Liver (tissue), 9 donors: ENCODE measurements around the gene ATCAY. TPM values are rescaled to one million over a fixed set of nuclear protein-coding genes. Genes with fewer than 3 reads are reported as not detected.
A peak's percentile ranks its signal among the peaks of the same experiment; 100 is the strongest.

Experiments used
- DNase-seq: peaks from one replicate; pipeline ENCODE4 v3.0.0-alpha.2; 2017; ENCODE audit warnings: low spot score
- H3K27ac ChIP-seq, 2 donors: one replicate each; pipeline ENCODE4 v1.7.0; 2013; ENCODE audit warnings: inconsistent platforms in 2 of 2, low read length in 2 of 2, control low read depth in 1 of 2, low read depth in 1 of 2, mild to moderate bottlenecking in 1 of 2
- H3K27me3 ChIP-seq, 4 donors: one replicate each; pipeline versions ENCODE4 v1.6.1 to v1.7.0; 2013; ENCODE audit warnings: low read length in 3 of 4, inconsistent platforms in 1 of 4, mild to moderate bottlenecking in 1 of 4, moderate library complexity in 1 of 4; ENCODE audit not compliant: control insufficient read depth in 4 of 4, insufficient read depth in 4 of 4
- H3K36me3 ChIP-seq, 4 donors: one replicate each; pipeline versions ENCODE4 v1.6.1 to v1.7.0; 2013; ENCODE audit warnings: low read length in 3 of 4, mild to moderate bottlenecking in 3 of 4, low read depth in 1 of 4, moderate library complexity in 1 of 4; ENCODE audit not compliant: control insufficient read depth in 4 of 4, insufficient read depth in 3 of 4
- H3K4me1 ChIP-seq, 4 donors: one replicate each; pipeline versions ENCODE4 v1.6.1 to v1.7.0; 2013; ENCODE audit warnings: low read length in 3 of 4, mild to moderate bottlenecking in 3 of 4, moderate library complexity in 1 of 4; ENCODE audit not compliant: control insufficient read depth in 4 of 4, insufficient read depth in 4 of 4
- H3K4me3 ChIP-seq, 3 donors: one replicate each; pipeline versions ENCODE4 v1.6.1 to v1.7.0; 2013; ENCODE audit warnings: low read length in 3 of 3, control low read depth in 1 of 3, low read depth in 1 of 3, mild to moderate bottlenecking in 1 of 3
- H3K9ac ChIP-seq, 2 donors: one replicate each; pipeline ENCODE4 v1.7.0; 2013; ENCODE audit warnings: low read length in 2 of 2, mild to moderate bottlenecking in 2 of 2, moderate library complexity in 2 of 2, control low read depth in 1 of 2, low read depth in 1 of 2
- H3K9me3 ChIP-seq, 4 donors: one replicate each; pipeline versions ENCODE4 v1.6.1 to v1.7.0; 2013; ENCODE audit warnings: low read length in 3 of 4; ENCODE audit not compliant: control insufficient read depth in 4 of 4
- ATF3 ChIP-seq: IDR thresholded peaks from 2 replicates; pipeline ENCODE4 v1.6.1; 2016; ENCODE audit warnings: antibody characterized with exemption
- CTCF ChIP-seq: fragments of 150-350 bp; IDR thresholded peaks from 2 replicates; pipeline ENCODE4 v1.5.1; 2017; ENCODE audit warnings: improper control_type of control experiment, low read depth, low read length; ENCODE audit not compliant: missing input control
- EGR1 ChIP-seq, 2 donors: IDR thresholded peaks; 2 replicates each; pipeline ENCODE4 v1.6.1; 2016 to 2018; ENCODE audit warnings: antibody characterized with exemption in 2 of 2, low read depth in 2 of 2
- FOXA1 ChIP-seq: IDR thresholded peaks from 2 replicates; pipeline ENCODE4 v1.6.1; 2016; ENCODE audit warnings: antibody characterized with exemption
- FOXA2 ChIP-seq: IDR thresholded peaks from 2 replicates; pipeline ENCODE4 v1.6.1; 2016; ENCODE audit warnings: antibody characterized with exemption
- GABPA ChIP-seq, 2 donors: IDR thresholded peaks in 1 of 2; conservative IDR thresholded peaks in 1 of 2; 2 replicates each; pipeline ENCODE4 v1.6.1; 2016; ENCODE audit warnings: antibody characterized with exemption in 2 of 2, mild to moderate bottlenecking in 1 of 2, moderate library complexity in 1 of 2
- HNF4A ChIP-seq, 2 donors: conservative IDR thresholded peaks; 2 replicates each; pipeline ENCODE4 v1.6.1; 2016; ENCODE audit warnings: antibody characterized with exemption in 2 of 2, mild to moderate bottlenecking in 2 of 2
- HNF4G ChIP-seq: IDR thresholded peaks from 2 replicates; pipeline ENCODE4 v1.6.1; 2016; ENCODE audit warnings: antibody characterized with exemption
- JUND ChIP-seq, 2 donors: IDR thresholded peaks; 2 replicates each; pipeline ENCODE4 v1.6.1; 2016; ENCODE audit warnings: antibody characterized with exemption in 2 of 2
- NR2F2 ChIP-seq: IDR thresholded peaks from 2 replicates; pipeline ENCODE4 v1.6.1; 2016; ENCODE audit warnings: antibody characterized with exemption
- RAD21 ChIP-seq, 2 donors: IDR thresholded peaks; 2 replicates each; pipeline ENCODE4 v1.6.1; 2016; ENCODE audit warnings: antibody characterized with exemption in 2 of 2, mild to moderate bottlenecking in 2 of 2
- RXRA ChIP-seq, 2 donors: IDR thresholded peaks; 2 replicates each; pipeline ENCODE4 v1.6.1; 2017 to 2018; ENCODE audit warnings: antibody characterized with exemption in 2 of 2, mild to moderate bottlenecking in 1 of 2
- SP1 ChIP-seq: IDR thresholded peaks from 2 replicates; pipeline ENCODE4 v1.6.1; 2018; ENCODE audit warnings: antibody characterized with exemption, mild to moderate bottlenecking
- TAF1 ChIP-seq: conservative IDR thresholded peaks from 2 replicates; pipeline ENCODE4 v1.6.1; 2016; ENCODE audit warnings: antibody characterized with exemption, mild to moderate bottlenecking
- YY1 ChIP-seq: IDR thresholded peaks from 2 replicates; pipeline ENCODE4 v1.6.1; 2016; ENCODE audit warnings: antibody characterized with exemption, mild to moderate bottlenecking
- WGBS: extraction: QIAGEN DNeasy Blood & Tissue Kit; methylation state at CpG from one replicate; pipeline ENCODE4 v1.1.7; 2013; 5-methylcytosine and 5-hydroxymethylcytosine counted together
- polyA plus RNA-seq, 2 donors: library from polyadenylated mRNA; stranded (reverse) in 1 of 2; unstranded in 1 of 2; fragments of 200-250 nt in 1 of 2; fragments of >200 nt in 1 of 2; fragmentation: Nextera tagmentation in 1 of 2; extraction: Ambion mirVana in 1 of 2; gene quantifications; one replicate each; pipeline versions ENCODE4 v1.2.1 to v1.2.3, GENCODE V29; 2013 to 2015
- total RNA-seq, 2 donors: library from RNA; depleted of rRNA; stranded (reverse); fragments of >200 nt; gene quantifications; one replicate each; pipeline ENCODE4 v1.2.3, GENCODE V29; 2014
- TF ChIP-seq, protein P1 (sequence below): IDR thresholded peaks from 2 replicates; pipeline ENCODE4 v1.6.1; 2016; ENCODE audit warnings: antibody characterized with exemption
- TF ChIP-seq, protein P2 (sequence below): IDR thresholded peaks from 2 replicates; pipeline ENCODE4 v1.6.1; 2016; ENCODE audit warnings: antibody characterized with exemption
- TF ChIP-seq, protein P3 (sequence below): IDR thresholded peaks from 2 replicates; pipeline ENCODE4 v1.6.1; 2016; ENCODE audit warnings: antibody characterized with exemption, mild to moderate bottlenecking
- donor health status: healthy.
- donor health status: healthy.
- donor health status: healthy.
- donor health status: healthy.
- donor health status: healthy.

The ATCAY gene
- total and polyA plus RNA-seq, 4 donors: not detected

- 64% methylated on average over 9 of the region's 9 CpGs for WGBS
- Histone ChIP-seq H3K4me3 (no peak overlapping the region), H3K27ac (peak overlapping the region; percentile 84 to 90), H3K36me3 (peaks cover 0 to 24% (median 11%) of the 10 kb centered on the region in 4 donors), H3K27me3 (no peaks in the 10 kb centered on the region), H3K9me3 (no peaks in the 10 kb centered on the region), H3K4me1 (peaks cover 4 to 25% (median 13%) of the 10 kb centered on the region in 4 donors), H3K9ac (peak overlapping the region; percentile 12 to 18)
- TF ChIP-seq, protein P1, sequence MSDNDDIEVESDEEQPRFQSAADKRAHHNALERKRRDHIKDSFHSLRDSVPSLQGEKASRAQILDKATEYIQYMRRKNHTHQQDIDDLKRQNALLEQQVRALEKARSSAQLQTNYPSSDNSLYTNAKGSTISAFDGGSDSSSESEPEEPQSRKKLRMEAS: no peak
- TF ChIP-seq TAF1: no peak
- TF ChIP-seq, protein P2, sequence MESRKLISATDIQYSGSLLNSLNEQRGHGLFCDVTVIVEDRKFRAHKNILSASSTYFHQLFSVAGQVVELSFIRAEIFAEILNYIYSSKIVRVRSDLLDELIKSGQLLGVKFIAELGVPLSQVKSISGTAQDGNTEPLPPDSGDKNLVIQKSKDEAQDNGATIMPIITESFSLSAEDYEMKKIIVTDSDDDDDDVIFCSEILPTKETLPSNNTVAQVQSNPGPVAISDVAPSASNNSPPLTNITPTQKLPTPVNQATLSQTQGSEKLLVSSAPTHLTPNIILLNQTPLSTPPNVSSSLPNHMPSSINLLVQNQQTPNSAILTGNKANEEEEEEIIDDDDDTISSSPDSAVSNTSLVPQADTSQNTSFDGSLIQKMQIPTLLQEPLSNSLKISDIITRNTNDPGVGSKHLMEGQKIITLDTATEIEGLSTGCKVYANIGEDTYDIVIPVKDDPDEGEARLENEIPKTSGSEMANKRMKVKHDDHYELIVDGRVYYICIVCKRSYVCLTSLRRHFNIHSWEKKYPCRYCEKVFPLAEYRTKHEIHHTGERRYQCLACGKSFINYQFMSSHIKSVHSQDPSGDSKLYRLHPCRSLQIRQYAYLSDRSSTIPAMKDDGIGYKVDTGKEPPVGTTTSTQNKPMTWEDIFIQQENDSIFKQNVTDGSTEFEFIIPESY: no peak
- TF ChIP-seq CTCF: no peak
- peak; percentile 54 for TF ChIP-seq SP1
- TF ChIP-seq, protein P3, sequence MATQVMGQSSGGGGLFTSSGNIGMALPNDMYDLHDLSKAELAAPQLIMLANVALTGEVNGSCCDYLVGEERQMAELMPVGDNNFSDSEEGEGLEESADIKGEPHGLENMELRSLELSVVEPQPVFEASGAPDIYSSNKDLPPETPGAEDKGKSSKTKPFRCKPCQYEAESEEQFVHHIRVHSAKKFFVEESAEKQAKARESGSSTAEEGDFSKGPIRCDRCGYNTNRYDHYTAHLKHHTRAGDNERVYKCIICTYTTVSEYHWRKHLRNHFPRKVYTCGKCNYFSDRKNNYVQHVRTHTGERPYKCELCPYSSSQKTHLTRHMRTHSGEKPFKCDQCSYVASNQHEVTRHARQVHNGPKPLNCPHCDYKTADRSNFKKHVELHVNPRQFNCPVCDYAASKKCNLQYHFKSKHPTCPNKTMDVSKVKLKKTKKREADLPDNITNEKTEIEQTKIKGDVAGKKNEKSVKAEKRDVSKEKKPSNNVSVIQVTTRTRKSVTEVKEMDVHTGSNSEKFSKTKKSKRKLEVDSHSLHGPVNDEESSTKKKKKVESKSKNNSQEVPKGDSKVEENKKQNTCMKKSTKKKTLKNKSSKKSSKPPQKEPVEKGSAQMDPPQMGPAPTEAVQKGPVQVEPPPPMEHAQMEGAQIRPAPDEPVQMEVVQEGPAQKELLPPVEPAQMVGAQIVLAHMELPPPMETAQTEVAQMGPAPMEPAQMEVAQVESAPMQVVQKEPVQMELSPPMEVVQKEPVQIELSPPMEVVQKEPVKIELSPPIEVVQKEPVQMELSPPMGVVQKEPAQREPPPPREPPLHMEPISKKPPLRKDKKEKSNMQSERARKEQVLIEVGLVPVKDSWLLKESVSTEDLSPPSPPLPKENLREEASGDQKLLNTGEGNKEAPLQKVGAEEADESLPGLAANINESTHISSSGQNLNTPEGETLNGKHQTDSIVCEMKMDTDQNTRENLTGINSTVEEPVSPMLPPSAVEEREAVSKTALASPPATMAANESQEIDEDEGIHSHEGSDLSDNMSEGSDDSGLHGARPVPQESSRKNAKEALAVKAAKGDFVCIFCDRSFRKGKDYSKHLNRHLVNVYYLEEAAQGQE: peak; percentile 73
- peak in 1 of 2 donors; percentile 25 for TF ChIP-seq RAD21 (IDR thresholded peaks at IDR 0.05)
- TF ChIP-seq RXRA (IDR thresholded peaks at IDR 0.05): peak; percentile 25 to 50
- peak; percentile 86 for TF ChIP-seq FOXA1
- no peak for TF ChIP-seq EGR1 (IDR thresholded peaks at IDR 0.05; ENCODE audit: low read depth in 2 of 2)
- no peak for TF ChIP-seq HNF4A (conservative IDR thresholded peaks at IDR 0.05)
- peak in 1 of 2 donors; percentile 60 for TF ChIP-seq GABPA (IDR thresholded peaks at IDR 0.05 in 1 of 2, conservative IDR thresholded peaks at IDR 0.05 in 1 of 2)
- TF ChIP-seq JUND (IDR thresholded peaks at IDR 0.05): peak; percentile 99
- TF ChIP-seq ATF3: peak; percentile 76
- peak; percentile 92 for TF ChIP-seq NR2F2
- TF ChIP-seq FOXA2: peak; percentile 94
- no peak for TF ChIP-seq HNF4G
- TF ChIP-seq YY1: peak; percentile 52
- no peak for DNase-seq
Measured at GRCh38 chr19:3968556-3969434, 88.3 kb downstream of the ATCAY start.
